ENCODE measurements around the gene ANP32B. TPM values are rescaled to one million over a fixed set of nuclear protein-coding genes. Genes with fewer than 3 reads are reported as not detected.

The ANP32B gene
- 13.5 and 20.8 TPM in 2 replicates for total RNA-seq

GRCh38 chr9:97982683-97983588, at the start of gene ANP32B:
ANP32B (plus strand) TSS chr9:97983341; CDS start chr9:97983556, 215 bp downstream.

GRCh38 chr9:97938081-97938644, 45.0 kb upstream of the ANP32B start, which contains the start of gene HEMGN:
HEMGN (minus strand) TSS chr9:97938172; CDS start chr9:97938136, 36 bp downstream.

GRCh38 chr9:98056269-98057137, 73.4 kb downstream of the ANP32B start, which contains the start of gene NANS:
NANS (plus strand) TSS chr9:98056732; CDS start chr9:98056809, 77 bp downstream.

Other genes with a start within 250 kb of the ANP32B start
- not detected in 2 replicates for gene FOXE1, start 130.1 kb upstream of the ANP32B start, total RNA-seq
- gene TRMO, start 60.8 kb upstream of the ANP32B start, total RNA-seq = 10.7 and 10.8 TPM in 2 replicates
- gene HEMGN, start 45.2 kb upstream of the ANP32B start, total RNA-seq = not detected in 2 replicates
- 171 and 176 TPM in 2 replicates for gene NANS, start 73.4 kb downstream of the ANP32B start, total RNA-seq
- gene TRIM14, start 135.9 kb downstream of the ANP32B start, total RNA-seq = 14.4 and 17.7 TPM in 2 replicates
- gene CORO2A, start 209.3 kb downstream of the ANP32B start, total RNA-seq = 1.2 and 1.8 TPM in 2 replicates

Data from myometrial cell (primary cell).